Liver (tissue), 3 donors: ENCODE measurements around the gene EMX1.

Source experiments
- ATF3 ChIP-seq: IDR thresholded peaks from 2 replicates; pipeline ENCODE4 v1.6.1; 2016; ENCODE audit warnings: antibody characterized with exemption
- CTCF ChIP-seq: fragments of 150-350 bp; IDR thresholded peaks from 2 replicates; pipeline ENCODE4 v1.5.1; 2017; ENCODE audit warnings: improper control_type of control experiment, low read depth, low read length; ENCODE audit not compliant: missing input control
- EGR1 ChIP-seq, 2 donors: IDR thresholded peaks; 2 replicates each; pipeline ENCODE4 v1.6.1; 2016 to 2018; ENCODE audit warnings: antibody characterized with exemption in 2 of 2, low read depth in 2 of 2
- GABPA ChIP-seq, 2 donors: IDR thresholded peaks in 1 of 2; conservative IDR thresholded peaks in 1 of 2; 2 replicates each; pipeline ENCODE4 v1.6.1; 2016; ENCODE audit warnings: antibody characterized with exemption in 2 of 2, mild to moderate bottlenecking in 1 of 2, moderate library complexity in 1 of 2
- JUND ChIP-seq, 2 donors: IDR thresholded peaks; 2 replicates each; pipeline ENCODE4 v1.6.1; 2016; ENCODE audit warnings: antibody characterized with exemption in 2 of 2
- MAX ChIP-seq: IDR thresholded peaks from 2 replicates; pipeline ENCODE4 v1.6.1; 2016; ENCODE audit warnings: antibody characterized with exemption
- RAD21 ChIP-seq, 2 donors: IDR thresholded peaks; 2 replicates each; pipeline ENCODE4 v1.6.1; 2016; ENCODE audit warnings: antibody characterized with exemption in 2 of 2, mild to moderate bottlenecking in 2 of 2
- REST ChIP-seq: IDR thresholded peaks from 2 replicates; pipeline ENCODE4 v1.6.1; 2016; ENCODE audit warnings: antibody characterized with exemption, mild to moderate bottlenecking
- RXRA ChIP-seq, 2 donors: IDR thresholded peaks; 2 replicates each; pipeline ENCODE4 v1.6.1; 2017 to 2018; ENCODE audit warnings: antibody characterized with exemption in 2 of 2, mild to moderate bottlenecking in 1 of 2
- SP1 ChIP-seq: IDR thresholded peaks from 2 replicates; pipeline ENCODE4 v1.6.1; 2018; ENCODE audit warnings: antibody characterized with exemption, mild to moderate bottlenecking
- TAF1 ChIP-seq: conservative IDR thresholded peaks from 2 replicates; pipeline ENCODE4 v1.6.1; 2016; ENCODE audit warnings: antibody characterized with exemption, mild to moderate bottlenecking
- YY1 ChIP-seq: IDR thresholded peaks from 2 replicates; pipeline ENCODE4 v1.6.1; 2016; ENCODE audit warnings: antibody characterized with exemption, mild to moderate bottlenecking
- donor health status: healthy.
- donor health status: healthy.

DNA sequence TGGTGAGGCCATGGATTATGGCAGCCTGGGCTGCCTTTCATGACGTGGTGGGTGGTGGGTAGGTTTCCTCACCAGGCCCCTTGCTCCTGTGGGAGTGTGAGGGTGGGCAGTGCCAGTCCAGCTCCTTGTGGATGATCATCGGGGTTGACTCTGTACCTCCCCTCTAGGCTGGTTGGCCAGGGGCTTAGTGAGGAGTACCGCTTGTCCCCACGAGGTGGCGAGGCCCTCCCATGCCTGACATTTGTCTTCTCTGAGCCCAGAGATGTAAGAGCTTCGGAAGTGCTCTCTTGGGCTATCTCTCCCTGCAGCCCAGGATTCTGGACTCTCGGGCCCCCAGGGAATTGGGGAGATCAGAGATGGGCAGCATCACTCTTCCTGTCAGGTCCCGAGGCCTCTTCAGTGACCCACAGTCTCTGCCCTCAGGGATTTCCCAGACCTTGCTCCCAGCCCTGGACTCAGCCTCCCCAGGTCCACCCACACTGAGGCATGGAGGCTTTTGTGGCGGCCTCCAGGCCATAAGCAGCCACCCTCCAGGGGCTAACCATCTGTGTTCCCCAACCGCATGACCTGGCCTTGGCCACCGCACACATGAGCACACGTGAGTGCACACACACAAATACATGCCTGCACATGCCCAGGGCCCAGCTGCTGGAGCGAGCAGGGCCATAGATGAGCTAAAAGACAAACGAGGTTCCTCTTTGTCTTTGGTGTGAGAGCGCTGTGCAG lies 23.6 kb upstream of the EMX1 start:
- TF ChIP-seq CTCF (peak; percentile 58), RXRA (IDR thresholded peaks at IDR 0.05) (no peak), JUND (IDR thresholded peaks at IDR 0.05) (no peak), TAF1 (no peak), MAX (no peak), ATF3 (no peak), REST (no peak), EGR1 (IDR thresholded peaks at IDR 0.05; ENCODE audit: low read depth in 2 of 2) (no peak), SP1 (no peak), YY1 (no peak), GABPA (IDR thresholded peaks at IDR 0.05 in 1 of 2, conservative IDR thresholded peaks at IDR 0.05 in 1 of 2) (no peak), RAD21 (IDR thresholded peaks at IDR 0.05) (peak; percentile 71 to 84)
